GM23248 (cell line): ENCODE results near the gene PLCL2. TPM values are rescaled to one million over a fixed set of nuclear protein-coding genes. Genes with fewer than 3 reads are reported as not detected.
A peak's percentile ranks its signal among the peaks of the same experiment; 100 is the strongest.
"Not testable (repeated sequence)": the region's sequence is repeated elsewhere in the genome, so short reads cannot be mapped to it uniquely, and the experiment has no call there.

Experiments used
- DNase-seq: peaks from one replicate; pipeline ENCODE4 v3.0.0-alpha.2; 2015
- H2AFZ ChIP-seq: fragments of 200-600 bp; sonication (generic); 2 replicates; pipeline ENCODE4 v1.6.1; 2016; ENCODE audit warnings: antibody characterized with exemption
- H3F3A ChIP-seq: fragments of 200-600 bp; sonication (generic); 2 replicates; pipeline ENCODE4 v1.6.1; 2016; ENCODE audit warnings: mild to moderate bottlenecking, antibody characterized with exemption, mixed run types; ENCODE audit not compliant: insufficient read depth
- H3K27ac ChIP-seq: fragments of 200-600 bp; sonication (generic); 2 replicates; pipeline ENCODE4 v1.5.1; 2016; ENCODE audit warnings: mild to moderate bottlenecking
- H3K27me3 ChIP-seq: fragments of 200-600 bp; sonication (generic); replicated peaks from 2 replicates; pipeline ENCODE4 v1.6.1; 2016; ENCODE audit warnings: mild to moderate bottlenecking; ENCODE audit not compliant: insufficient read depth
- H3K36me3 ChIP-seq: fragments of 200-600 bp; sonication (generic); 2 replicates; pipeline ENCODE4 v1.6.1; 2016; ENCODE audit warnings: low read depth, mild to moderate bottlenecking
- H3K4me1 ChIP-seq: fragments of 200-600 bp; sonication (generic); 2 replicates; pipeline ENCODE4 v1.6.1; 2016; ENCODE audit warnings: mild to moderate bottlenecking; ENCODE audit not compliant: insufficient read depth
- H3K4me2 ChIP-seq: fragments of 200-600 bp; sonication (generic); one replicate; pipeline ENCODE4 v1.6.1; 2016; ENCODE audit warnings: mild to moderate bottlenecking; ENCODE audit not compliant: unreplicated experiment
- H3K4me3 ChIP-seq: fragments of 200-600 bp; sonication (generic); 2 replicates; pipeline ENCODE4 v1.5.1; 2016; ENCODE audit warnings: mild to moderate bottlenecking
- H3K79me2 ChIP-seq: fragments of 200-600 bp; sonication (generic); 2 replicates; pipeline ENCODE4 v1.6.1; 2016; ENCODE audit warnings: mild to moderate bottlenecking; ENCODE audit not compliant: insufficient read depth
- H3K9ac ChIP-seq: fragments of 200-600 bp; sonication (generic); 2 replicates; pipeline ENCODE4 v1.6.1; 2016; ENCODE audit warnings: mild to moderate bottlenecking
- H3K9me2 ChIP-seq: fragments of 200-600 bp; sonication (generic); 2 replicates; pipeline ENCODE4 v1.6.1; 2016; ENCODE audit warnings: mixed run types, mild to moderate bottlenecking, moderate library complexity; ENCODE audit not compliant: insufficient read depth
- H3K9me3 ChIP-seq: fragments of 200-600 bp; sonication (generic); one replicate; pipeline ENCODE4 v1.6.1; 2017; ENCODE audit warnings: low read depth
- H4K20me1 ChIP-seq: fragments of 200-600 bp; sonication (generic); 2 replicates; pipeline ENCODE4 v1.6.0; 2016; ENCODE audit not compliant: insufficient read depth
- EZH2 ChIP-seq: fragments of 200-600 bp; sonication (generic); IDR thresholded peaks from 2 replicates; pipeline ENCODE4 v1.6.1; 2018; ENCODE audit warnings: antibody characterized with exemption, mild to moderate bottlenecking; ENCODE audit not compliant: insufficient read depth, poor library complexity, severe bottlenecking
- EZH2phosphoT487 ChIP-seq: fragments of 200-600 bp; sonication (generic); IDR thresholded peaks from 2 replicates; pipeline ENCODE4 v1.6.1; 2018; ENCODE audit warnings: antibody characterized with exemption, moderate library complexity, mild to moderate bottlenecking, low read depth; ENCODE audit not compliant: insufficient read depth
- WGBS, 2 experiments: methylation state at CpG; one replicate each; pipeline ENCODE4 v1.1.6; 2015 to 2017; ENCODE audit warnings: low lambda C conversion rate in 2 of 2, low coverage in 1 of 2; ENCODE audit errors: missing lambda C conversion rate in 2 of 2; 5-methylcytosine and 5-hydroxymethylcytosine counted together
- in situ Hi-C: fragments of 300-500 bp; cut with MboI; formaldehyde crosslinking; loops from 2 replicates; pipeline ENCODE4 v1.15.0; 2020
- polyA plus RNA-seq: library from polyadenylated mRNA; unstranded; fragments of >200 nt; fragmentation: Nextera tagmentation; extraction: Ambion mirVana; gene quantifications from 2 replicates; pipeline ENCODE4 v1.2.1, GENCODE V29; 2016
- total RNA-seq: library from RNA; depleted of rRNA; stranded (reverse); fragments of >200 nt; shearing (Covaris generic); gene quantifications from 2 replicates; pipeline ENCODE4 v1.2.3, GENCODE V29; 2014

PLCL2 gene
- total and polyA plus RNA-seq, 2 experiments from 2014 or later, result 1.4 to 5.1 TPM

GRCh38 chr3:16943857-16944256, 59.1 kb downstream of the PLCL2 start:
- H3K4me1 ChIP-seq, result no peaks in the 10 kb centered on the region
- no peaks in the 10 kb centered on the region for H3K9me3 ChIP-seq
- in situ Hi-C loops, result no loop called here
- no peaks in the 10 kb centered on the region for H3F3A ChIP-seq
- no peak for TF ChIP-seq EZH2
- no peak for TF ChIP-seq EZH2phosphoT487
- no peak overlapping the region for H2AFZ ChIP-seq
- H3K36me3 ChIP-seq, result no peaks in the 10 kb centered on the region
- DNase-seq, result no peak
- no peaks in the 10 kb centered on the region for H3K9me2 ChIP-seq
- no peak overlapping the region for H3K27ac ChIP-seq
- H3K4me2 ChIP-seq, result no peak overlapping the region
- no peak overlapping the region for H3K9ac ChIP-seq
- H3K27me3 ChIP-seq, result no peaks in the 10 kb centered on the region
- H3K4me3 ChIP-seq, result no peak overlapping the region
- H3K79me2 ChIP-seq, result no peaks in the 10 kb centered on the region
- H4K20me1 ChIP-seq, result no peaks in the 10 kb centered on the region

GRCh38 chr3:16944356-16944755, 59.6 kb downstream of the PLCL2 start:
- WGBS, 2 experiments, result 90 to 96% methylated on average over 1 of the region's 1 CpG

GRCh38 chr3:16945330-16945729, 60.6 kb downstream of the PLCL2 start:
- Histone ChIP-seq H3K36me3 (no peaks in the 10 kb centered on the region), H3K9me2 (no peaks in the 10 kb centered on the region), H3F3A (no peaks in the 10 kb centered on the region), H3K4me1 (no peaks in the 10 kb centered on the region), H3K9me3 (no peaks in the 10 kb centered on the region), H3K27ac (no peak overlapping the region), H3K4me2 (no peak overlapping the region), H3K79me2 (no peaks in the 10 kb centered on the region), H2AFZ (no peak overlapping the region), H3K27me3 (no peaks in the 10 kb centered on the region), H3K4me3 (no peak overlapping the region), H3K9ac (no peak overlapping the region), H4K20me1 (no peaks in the 10 kb centered on the region)
- TF ChIP-seq EZH2, result no peak
- no peak for TF ChIP-seq EZH2phosphoT487
- DNase-seq, result peak; percentile 8
- in situ Hi-C loops, result no loop called here

More at GRCh38 chr3:16944356-16944755, 59.6 kb downstream of the PLCL2 start:
- H3K9ac ChIP-seq, result no peak overlapping the region
- no peaks in the 10 kb centered on the region for H3K79me2 ChIP-seq
- in situ Hi-C loops, result no loop called here
- no peak overlapping the region for H3K27ac ChIP-seq
- TF ChIP-seq EZH2, result no peak
- TF ChIP-seq EZH2phosphoT487, result no peak
- H3K36me3 ChIP-seq, result no peaks in the 10 kb centered on the region
- no peak overlapping the region for H2AFZ ChIP-seq
- H3K4me1 ChIP-seq, result no peaks in the 10 kb centered on the region
- no peak for DNase-seq
- no peaks in the 10 kb centered on the region for H3K27me3 ChIP-seq
- no peaks in the 10 kb centered on the region for H3F3A ChIP-seq
- no peaks in the 10 kb centered on the region for H3K9me3 ChIP-seq
- no peak overlapping the region for H3K4me2 ChIP-seq
- no peak overlapping the region for H3K4me3 ChIP-seq
- no peaks in the 10 kb centered on the region for H3K9me2 ChIP-seq
- no peaks in the 10 kb centered on the region for H4K20me1 ChIP-seq

GRCh38 chr3:16950282-16950681, 65.5 kb downstream of the PLCL2 start:
- no peak overlapping the region for H2AFZ ChIP-seq
- TF ChIP-seq EZH2, result no peak
- TF ChIP-seq EZH2phosphoT487, result no peak
- no peaks in the 10 kb centered on the region for H3K79me2 ChIP-seq
- H3K27me3 ChIP-seq, result no peaks in the 10 kb centered on the region
- no peaks in the 10 kb centered on the region for H4K20me1 ChIP-seq
- H3K9ac ChIP-seq, result no peak overlapping the region
- H3K4me1 ChIP-seq, result no peaks in the 10 kb centered on the region
- no peaks in the 10 kb centered on the region for H3K9me3 ChIP-seq
- H3F3A ChIP-seq, result no peaks in the 10 kb centered on the region
- H3K4me3 ChIP-seq, result no peak overlapping the region
- no peaks in the 10 kb centered on the region for H3K36me3 ChIP-seq
- no peak overlapping the region for H3K27ac ChIP-seq
- in situ Hi-C loops, result no loop called here
- no peak for DNase-seq
- 81 to 91% methylated on average over 2 of the region's 2 CpGs for WGBS, 2 experiments
- no peaks in the 10 kb centered on the region for H3K9me2 ChIP-seq
- no peak overlapping the region for H3K4me2 ChIP-seq

- Histone ChIP-seq H4K20me1 (no peaks in the 10 kb centered on the region), H3K4me2 (no peak overlapping the region), H3K9ac (no peak overlapping the region), H3K36me3 (no peaks in the 10 kb centered on the region), H3K79me2 (no peaks in the 10 kb centered on the region), H3K27ac (no peak overlapping the region), H3K4me1 (no peaks in the 10 kb centered on the region), H2AFZ (no peak overlapping the region), H3K9me3 (no peaks in the 10 kb centered on the region), H3F3A (no peaks in the 10 kb centered on the region), H3K4me3 (no peak overlapping the region), H3K9me2 (no peaks in the 10 kb centered on the region), H3K27me3 (no peaks in the 10 kb centered on the region)
- WGBS, 2 experiments, result 83 to 86% methylated on average over 1 of the region's 1 CpG
- in situ Hi-C loops, result no loop called here
- DNase-seq, result no peak
- no peak for TF ChIP-seq EZH2phosphoT487
- TF ChIP-seq EZH2, result no peak
Observed at GRCh38 chr3:16950845-16951244, 66.1 kb downstream of the PLCL2 start.

GRCh38 chr3:16957852-16958251, 73.1 kb downstream of the PLCL2 start:
- H2AFZ ChIP-seq, H3K9me2 ChIP-seq, H4K20me1 ChIP-seq, H3K27me3 ChIP-seq, H3K27ac ChIP-seq, H3K36me3 ChIP-seq, DNase-seq, H3K9me3 ChIP-seq, H3K4me2 ChIP-seq, H3K4me1 ChIP-seq, H3F3A ChIP-seq, in situ Hi-C loops, H3K9ac ChIP-seq, H3K79me2 ChIP-seq, H3K4me3 ChIP-seq: not testable (repeated sequence)
- 83 to 85% methylated on average over 3 of the region's 3 CpGs for WGBS, 2 experiments
